K562 (cell line): ENCODE results near the gene ANO8. TPM values are rescaled to one million over a fixed set of nuclear protein-coding genes. Genes with fewer than 3 reads are reported as not detected.

Experiments used
- DIDO1 ChIP-seq: fragments of 450-650 bp; IDR thresholded peaks from 2 replicates; pipeline ENCODE4 v1.6.1; 2016; ENCODE audit warnings: low read depth, missing biosample characterization, missing genetic modification characterization
- FOXA1 ChIP-seq: fragments of 450-650 bp; IDR thresholded peaks from 2 replicates; pipeline ENCODE4 v1.6.1; 2016; ENCODE audit warnings: mild to moderate bottlenecking, borderline replicate concordance
- GABPA ChIP-seq: fragments of 200-800 bp; sonication (Bioruptor generic); conservative IDR thresholded peaks from 2 replicates; pipeline ENCODE4 v1.6.1; 2016; ENCODE audit warnings: low read depth, missing genetic modification characterization, missing compliant biosample characterization
- GTF2A2 ChIP-seq: IDR thresholded peaks from 2 replicates; pipeline ENCODE4 v1.6.1; 2016; ENCODE audit warnings: mild to moderate bottlenecking, missing genetic modification characterization, missing compliant biosample characterization
- HEY1 ChIP-seq: fragments of 250-450 bp; sonication (Bioruptor Pico); IDR thresholded peaks from 2 replicates; pipeline ENCODE4 v1.5.0; 2020; ENCODE audit warnings: mild to moderate bottlenecking, moderate library complexity, borderline replicate concordance
- MAFF ChIP-seq: IDR thresholded peaks from 2 replicates; pipeline ENCODE4 v1.6.1; 2012; ENCODE audit warnings: low read length, improper control_type of control experiment
- RB1 ChIP-seq: fragments of 450-650 bp; IDR thresholded peaks from 2 replicates; pipeline ENCODE4 v1.6.1; 2017; ENCODE audit warnings: low read depth, mild to moderate bottlenecking
- RBM15 ChIP-seq: fragments of 200-400 bp; formaldehyde crosslinking; IDR thresholded peaks from 2 replicates; pipeline ENCODE4 v1.6.1; 2018; ENCODE audit warnings: mild to moderate bottlenecking, low read length, moderate library complexity; ENCODE audit not compliant: insufficient read depth
- RBM34 ChIP-seq: fragments of 200-400 bp; formaldehyde crosslinking; IDR thresholded peaks from 2 replicates; pipeline ENCODE4 v1.6.1; 2018; ENCODE audit warnings: low read length, borderline replicate concordance; ENCODE audit not compliant: insufficient read depth
- SMAD2 ChIP-seq: fragments of 150-350 bp; IDR thresholded peaks from 2 replicates; pipeline ENCODE4 v1.6.1; 2014; ENCODE audit warnings: low read depth, mild to moderate bottlenecking, low read length
- SRF ChIP-seq, 2 experiments: fragments of 250-450, 450-650 bp in 1 of 2; sonication (Bioruptor Pico) in 1 of 2; sonication (generic) in 1 of 2; formaldehyde crosslinking; IDR thresholded peaks; 2 replicates each; pipeline versions ENCODE4 v1.5.0 to v1.5.1; 2020 to 2022; ENCODE audit warnings: mild to moderate bottlenecking in 1 of 2, missing genetic modification reagents in 1 of 2
- TAF1 ChIP-seq: IDR thresholded peaks from 2 replicates; pipeline ENCODE4 v1.6.1; 2011; ENCODE audit warnings: mild to moderate bottlenecking, low read length, moderate library complexity; ENCODE audit not compliant: insufficient read depth, control insufficient read depth, severe bottlenecking; ENCODE audit errors: extremely low read depth
- ZNF41 ChIP-seq: fragments of 250-450 bp; sonication (Bioruptor Pico); conservative IDR thresholded peaks from 2 replicates; pipeline ENCODE4 v1.4.0; 2020; ENCODE audit warnings: mild to moderate bottlenecking
- ZNF507 ChIP-seq: conservative IDR thresholded peaks from 2 replicates; pipeline ENCODE4 v1.6.1; 2017; ENCODE audit warnings: missing genetic modification characterization, missing compliant biosample characterization
- ZNF584 ChIP-seq: fragments of 200-800 bp; sonication (Bioruptor generic); IDR thresholded peaks from 2 replicates; pipeline ENCODE4 v1.6.1; 2016; ENCODE audit warnings: low read depth, mild to moderate bottlenecking, missing genetic modification characterization, missing compliant biosample characterization
- polyA plus RNA-seq, 8 experiments: library from polyadenylated mRNA; depleted of rRNA in 4 of 8; stranded (reverse) in 5 of 8; unstranded in 3 of 8; fragments of >200 nt; fragmentation: Nextera tagmentation in 2 of 8; fragmentation: Illumina TruSeq in 1 of 8; extraction: Ambion mirVana in 2 of 8; extraction: Trizol in 1 of 8; gene quantifications; 2 replicates each; pipeline versions ENCODE4 v1.2.1 to v1.2.3, GENCODE V29; 2011 to 2014; ENCODE audit warnings: inconsistent platforms in 1 of 8, missing spikeins in 1 of 8
- total RNA-seq, 7 experiments: library from RNA; depleted of rRNA in 6 of 7; stranded (reverse); fragments of >200 nt in 6 of 7; fragmentation: Illumina TruSeq in 2 of 7; extraction: Trizol in 2 of 7; gene quantifications; 2 replicates each; pipeline versions ENCODE4 v1.2.1 to v1.2.3, GENCODE V29; 2011 to 2021; ENCODE audit warnings: low replicate concordance in 1 of 7
- TF ChIP-seq, protein P1 (sequence below): sonication (generic); formaldehyde crosslinking; IDR thresholded peaks from 2 replicates; pipeline ENCODE4 v1.9.0; 2022; ENCODE audit warnings: mild to moderate bottlenecking, missing genetic modification reagents
- TF ChIP-seq, protein P2 (sequence below): IDR thresholded peaks from 2 replicates; pipeline ENCODE4 v1.6.1; 2016; ENCODE audit warnings: missing genetic modification characterization, missing compliant biosample characterization
- TF ChIP-seq, protein P3 (sequence below): sonication (generic); formaldehyde crosslinking; IDR thresholded peaks from 2 replicates; pipeline ENCODE4 v1.8.1; 2023; ENCODE audit warnings: mild to moderate bottlenecking, missing genetic modification reagents
- TF ChIP-seq, protein P4 (sequence below): fragments of 450-650 bp; IDR thresholded peaks from 2 replicates; pipeline ENCODE4 v1.6.1; 2018; ENCODE audit not compliant: partially characterized antibody

The ANO8 gene
- total and polyA plus RNA-seq, 9 of the 15 experiments (the other 6 are each of a cell fraction or from before 2014, with no cell fraction given): 0.07 to 7.6 (median 2.3) TPM; not detected in 1

DNA sequence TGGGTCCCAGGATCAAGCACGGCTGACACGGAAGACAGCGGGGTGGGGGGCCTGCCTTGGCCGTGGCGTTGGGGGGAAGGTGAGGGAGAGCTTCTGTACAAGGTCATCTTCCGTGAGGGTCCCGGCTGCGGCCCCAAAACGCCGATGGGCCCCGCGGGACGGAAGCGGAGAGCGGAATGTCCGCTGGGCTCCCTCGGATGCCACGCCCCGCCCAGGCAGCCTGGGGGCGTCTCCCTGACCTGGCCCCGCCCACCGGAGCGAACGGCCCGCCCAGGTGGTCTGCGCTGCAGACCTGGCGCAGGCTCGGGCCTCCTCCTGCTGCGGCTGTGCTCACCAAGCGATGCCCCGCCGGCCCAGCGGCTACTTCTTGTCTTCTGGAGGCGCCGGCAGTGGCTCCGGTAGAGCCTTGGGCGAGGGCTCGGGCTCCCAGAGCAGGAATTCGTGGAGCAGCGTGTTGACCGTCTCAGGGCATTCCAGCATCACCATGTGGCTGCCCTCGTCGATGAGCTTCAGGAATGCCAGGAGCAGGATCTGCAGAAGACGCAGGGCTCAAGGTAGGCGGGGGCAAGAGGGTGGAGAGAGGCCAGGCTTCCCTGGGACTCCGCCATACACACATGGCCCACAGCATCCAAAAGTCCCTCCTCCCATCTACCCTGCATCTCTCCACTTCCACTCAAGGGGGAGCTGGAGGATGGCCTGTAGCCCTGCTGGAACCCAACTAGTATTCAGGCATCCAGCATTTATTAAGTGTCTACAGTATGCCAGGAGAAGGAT, 42.2 kb downstream of the ANO8 start (continued):
- TF ChIP-seq SRF (CRISPR knock-in tag; IDR thresholded peaks at IDR 0.05): peak in 1 of 2 experiments; percentile 10; a peak in 1 of 4 replicates
- no peak for TF ChIP-seq SMAD2
- TF ChIP-seq GTF2A2: no peak
- TF ChIP-seq, protein P1, sequence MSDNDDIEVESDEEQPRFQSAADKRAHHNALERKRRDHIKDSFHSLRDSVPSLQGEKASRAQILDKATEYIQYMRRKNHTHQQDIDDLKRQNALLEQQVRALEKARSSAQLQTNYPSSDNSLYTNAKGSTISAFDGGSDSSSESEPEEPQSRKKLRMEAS (CRISPR knock-in tag): peak; percentile 86
- no peak for TF ChIP-seq FOXA1
- TF ChIP-seq ZNF507: no peak
- TF ChIP-seq RBM15: no peak
- TF ChIP-seq, protein P2, sequence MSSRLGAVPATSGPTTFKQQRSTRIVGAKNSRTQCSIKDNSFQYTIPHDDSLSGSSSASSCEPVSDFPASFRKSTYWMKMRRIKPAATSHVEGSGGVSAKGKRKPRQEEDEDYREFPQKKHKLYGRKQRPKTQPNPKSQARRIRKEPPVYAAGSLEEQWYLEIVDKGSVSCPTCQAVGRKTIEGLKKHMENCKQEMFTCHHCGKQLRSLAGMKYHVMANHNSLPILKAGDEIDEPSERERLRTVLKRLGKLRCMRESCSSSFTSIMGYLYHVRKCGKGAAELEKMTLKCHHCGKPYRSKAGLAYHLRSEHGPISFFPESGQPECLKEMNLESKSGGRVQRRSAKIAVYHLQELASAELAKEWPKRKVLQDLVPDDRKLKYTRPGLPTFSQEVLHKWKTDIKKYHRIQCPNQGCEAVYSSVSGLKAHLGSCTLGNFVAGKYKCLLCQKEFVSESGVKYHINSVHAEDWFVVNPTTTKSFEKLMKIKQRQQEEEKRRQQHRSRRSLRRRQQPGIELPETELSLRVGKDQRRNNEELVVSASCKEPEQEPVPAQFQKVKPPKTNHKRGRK: no peak
- TF ChIP-seq, protein P3, sequence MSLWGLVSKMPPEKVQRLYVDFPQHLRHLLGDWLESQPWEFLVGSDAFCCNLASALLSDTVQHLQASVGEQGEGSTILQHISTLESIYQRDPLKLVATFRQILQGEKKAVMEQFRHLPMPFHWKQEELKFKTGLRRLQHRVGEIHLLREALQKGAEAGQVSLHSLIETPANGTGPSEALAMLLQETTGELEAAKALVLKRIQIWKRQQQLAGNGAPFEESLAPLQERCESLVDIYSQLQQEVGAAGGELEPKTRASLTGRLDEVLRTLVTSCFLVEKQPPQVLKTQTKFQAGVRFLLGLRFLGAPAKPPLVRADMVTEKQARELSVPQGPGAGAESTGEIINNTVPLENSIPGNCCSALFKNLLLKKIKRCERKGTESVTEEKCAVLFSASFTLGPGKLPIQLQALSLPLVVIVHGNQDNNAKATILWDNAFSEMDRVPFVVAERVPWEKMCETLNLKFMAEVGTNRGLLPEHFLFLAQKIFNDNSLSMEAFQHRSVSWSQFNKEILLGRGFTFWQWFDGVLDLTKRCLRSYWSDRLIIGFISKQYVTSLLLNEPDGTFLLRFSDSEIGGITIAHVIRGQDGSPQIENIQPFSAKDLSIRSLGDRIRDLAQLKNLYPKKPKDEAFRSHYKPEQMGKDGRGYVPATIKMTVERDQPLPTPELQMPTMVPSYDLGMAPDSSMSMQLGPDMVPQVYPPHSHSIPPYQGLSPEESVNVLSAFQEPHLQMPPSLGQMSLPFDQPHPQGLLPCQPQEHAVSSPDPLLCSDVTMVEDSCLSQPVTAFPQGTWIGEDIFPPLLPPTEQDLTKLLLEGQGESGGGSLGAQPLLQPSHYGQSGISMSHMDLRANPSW (CRISPR knock-in tag): no peak
- no peak for TF ChIP-seq MAFF
- TF ChIP-seq, protein P4, sequence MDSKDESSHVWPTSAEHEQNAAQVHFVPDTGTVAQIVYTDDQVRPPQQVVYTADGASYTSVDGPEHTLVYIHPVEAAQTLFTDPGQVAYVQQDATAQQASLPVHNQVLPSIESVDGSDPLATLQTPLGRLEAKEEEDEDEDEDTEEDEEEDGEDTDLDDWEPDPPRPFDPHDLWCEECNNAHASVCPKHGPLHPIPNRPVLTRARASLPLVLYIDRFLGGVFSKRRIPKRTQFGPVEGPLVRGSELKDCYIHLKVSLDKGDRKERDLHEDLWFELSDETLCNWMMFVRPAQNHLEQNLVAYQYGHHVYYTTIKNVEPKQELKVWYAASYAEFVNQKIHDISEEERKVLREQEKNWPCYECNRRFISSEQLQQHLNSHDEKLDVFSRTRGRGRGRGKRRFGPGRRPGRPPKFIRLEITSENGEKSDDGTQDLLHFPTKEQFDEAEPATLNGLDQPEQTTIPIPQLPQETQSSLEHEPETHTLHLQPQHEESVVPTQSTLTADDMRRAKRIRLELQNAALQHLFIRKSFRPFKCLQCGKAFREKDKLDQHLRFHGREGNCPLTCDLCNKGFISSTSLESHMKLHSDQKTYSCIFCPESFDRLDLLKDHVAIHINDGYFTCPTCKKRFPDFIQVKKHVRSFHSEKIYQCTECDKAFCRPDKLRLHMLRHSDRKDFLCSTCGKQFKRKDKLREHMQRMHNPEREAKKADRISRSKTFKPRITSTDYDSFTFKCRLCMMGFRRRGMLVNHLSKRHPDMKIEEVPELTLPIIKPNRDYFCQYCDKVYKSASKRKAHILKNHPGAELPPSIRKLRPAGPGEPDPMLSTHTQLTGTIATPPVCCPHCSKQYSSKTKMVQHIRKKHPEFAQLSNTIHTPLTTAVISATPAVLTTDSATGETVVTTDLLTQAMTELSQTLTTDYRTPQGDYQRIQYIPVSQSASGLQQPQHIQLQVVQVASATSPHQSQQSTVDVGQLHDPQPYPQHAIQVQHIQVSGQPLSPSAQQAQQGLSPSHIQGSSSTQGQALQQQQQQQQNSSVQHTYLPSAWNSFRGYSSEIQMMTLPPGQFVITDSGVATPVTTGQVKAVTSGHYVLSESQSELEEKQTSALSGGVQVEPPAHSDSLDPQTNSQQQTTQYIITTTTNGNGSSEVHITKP: no peak
- no peak for TF ChIP-seq ZNF584
- peak; percentile 27 for TF ChIP-seq TAF1
- TF ChIP-seq HEY1: no peak
- TF ChIP-seq DIDO1: no peak
- no peak for TF ChIP-seq RB1
- no peak for TF ChIP-seq ZNF41 (CRISPR knock-in tag)
- 0 out of 2 replicates have a peak, but pooled peaks have one; percentile 31 for TF ChIP-seq GABPA (tag)
- 0 out of 2 replicates have a peak, but pooled peaks have one; percentile 50 for TF ChIP-seq RBM34
